Neural cell (in vitro differentiated cells): ENCODE data around the gene JAZF1. TPM values are rescaled to one million over a fixed set of nuclear protein-coding genes. Genes with fewer than 3 reads are reported as not detected.

Source experiments
- H2AFZ ChIP-seq: fragments of 200-600, 300-800 bp; sonication (generic), shearing (Covaris generic); 2 replicates; pipeline ENCODE4 v1.6.0; 2014; ENCODE audit warnings: low read depth, mild to moderate bottlenecking, antibody characterized with exemption, low read length, moderate library complexity
- H3F3A ChIP-seq: fragments of 200-600 bp; shearing (Covaris generic); 2 replicates; pipeline ENCODE4 v1.6.1; 2016; ENCODE audit warnings: mild to moderate bottlenecking, moderate library complexity, mixed read lengths, antibody characterized with exemption, low read length; ENCODE audit not compliant: insufficient read depth, poor library complexity, severe bottlenecking
- H3K27ac ChIP-seq: fragments of 200-600, 300-800 bp; sonication (generic), shearing (Covaris generic); 2 replicates; pipeline ENCODE4 v1.5.1; 2014; ENCODE audit warnings: mild to moderate bottlenecking, low read length, moderate library complexity
- H3K27me3 ChIP-seq: fragments of 300-800, 200-600 bp; sonication (generic), shearing (Covaris generic); 2 replicates; pipeline ENCODE4 v1.6.0; 2014; ENCODE audit warnings: mild to moderate bottlenecking, low read depth, low read length, moderate library complexity; ENCODE audit not compliant: insufficient read depth
- H3K36me3 ChIP-seq: fragments of 300-800, 200-600 bp; sonication (generic), shearing (Covaris generic); 2 replicates; pipeline ENCODE4 v1.5.1; 2014; ENCODE audit warnings: mild to moderate bottlenecking, antibody characterized with exemption, low read length, moderate library complexity; ENCODE audit not compliant: insufficient read depth
- H3K4me2 ChIP-seq: fragments of 300-800, 200-600 bp; sonication (generic), shearing (Covaris generic); 2 replicates; pipeline ENCODE4 v1.6.0; 2014; ENCODE audit warnings: mild to moderate bottlenecking, low read length
- H3K4me3 ChIP-seq: fragments of 300-800, 200-600 bp; sonication (generic), shearing (Covaris generic); 2 replicates; pipeline ENCODE4 v1.5.1; 2014; ENCODE audit warnings: mild to moderate bottlenecking, low read length, moderate library complexity
- H3K79me2 ChIP-seq: fragments of 200-600 bp; shearing (Covaris generic); replicated peaks from 2 replicates; pipeline ENCODE4 v1.6.0; 2014; ENCODE audit warnings: mild to moderate bottlenecking, low read length, moderate library complexity; ENCODE audit not compliant: insufficient read depth
- H3K9ac ChIP-seq: fragments of 300-800, 200-600 bp; sonication (generic), shearing (Covaris generic); 2 replicates; pipeline ENCODE4 v1.6.1; 2016; ENCODE audit warnings: mild to moderate bottlenecking, low read length, mixed read lengths
- H3K9me2 ChIP-seq: fragments of 200-600 bp; shearing (Covaris generic); 2 replicates; pipeline ENCODE4 v1.6.1; 2016; ENCODE audit warnings: mild to moderate bottlenecking, low read length, mixed read lengths; ENCODE audit not compliant: insufficient read depth
- H3K9me3 ChIP-seq: fragments of 200-600, 300-800 bp; sonication (generic), shearing (Covaris generic); 2 replicates; pipeline ENCODE4 v1.6.1; 2016; ENCODE audit warnings: mild to moderate bottlenecking, mixed run types, low read length, moderate library complexity, mixed read lengths
- H4K20me1 ChIP-seq: fragments of 200-600 bp; shearing (Covaris generic); 2 replicates; pipeline ENCODE4 v1.6.1; 2016; ENCODE audit warnings: mild to moderate bottlenecking, mixed run types; ENCODE audit not compliant: insufficient read depth
- CTCF ChIP-seq: fragments of 450-650 bp; IDR thresholded peaks from 2 replicates; pipeline ENCODE4 v1.5.1; 2014; ENCODE audit warnings: antibody characterized with exemption, mild to moderate bottlenecking, moderate library complexity; ENCODE audit not compliant: poor library complexity, severe bottlenecking
- EP300 ChIP-seq: fragments of 450-650 bp; conservative IDR thresholded peaks from 2 replicates; pipeline ENCODE4 v1.6.1; 2014; ENCODE audit warnings: antibody characterized with exemption, mild to moderate bottlenecking, moderate library complexity; ENCODE audit not compliant: poor library complexity, severe bottlenecking
- EZH2 ChIP-seq: fragments of 200-600, 300-800 bp; shearing (Covaris generic), sonication (generic); IDR thresholded peaks from 2 replicates; pipeline ENCODE4 v1.6.1; 2014; ENCODE audit warnings: antibody characterized with exemption, low read length, borderline replicate concordance, mild to moderate bottlenecking; ENCODE audit not compliant: insufficient read depth, poor library complexity, severe bottlenecking
- MXI1 ChIP-seq: fragments of 450-650 bp; conservative IDR thresholded peaks from 2 replicates; pipeline ENCODE4 v1.6.1; 2014; ENCODE audit warnings: antibody characterized with exemption, mild to moderate bottlenecking; ENCODE audit not compliant: poor library complexity, severe bottlenecking
- POLR2AphosphoS5 ChIP-seq: IDR thresholded peaks from 2 replicates; pipeline ENCODE4 v1.6.1; 2012
- RAD21 ChIP-seq: fragments of 450-650 bp; conservative IDR thresholded peaks from 2 replicates; pipeline ENCODE4 v1.6.1; 2014; ENCODE audit warnings: antibody characterized with exemption, mild to moderate bottlenecking, moderate library complexity
- REST ChIP-seq: IDR thresholded peaks from 2 replicates; pipeline ENCODE4 v1.6.1; 2012; ENCODE audit warnings: borderline replicate concordance
- SMC3 ChIP-seq: fragments of 450-650 bp; conservative IDR thresholded peaks from 2 replicates; pipeline ENCODE4 v1.6.1; 2014; ENCODE audit warnings: antibody characterized with exemption, mild to moderate bottlenecking, moderate library complexity; ENCODE audit not compliant: poor library complexity
- TAF1 ChIP-seq: IDR thresholded peaks from 2 replicates; pipeline ENCODE4 v1.6.1; 2012; ENCODE audit warnings: low read depth
- polyA plus RNA-seq: library from polyadenylated mRNA; depleted of rRNA; stranded (reverse); fragments of >200 nt; gene quantifications from 2 replicates; pipeline ENCODE4 v1.2.3, GENCODE V29; 2014

JAZF1 gene
- polyA plus RNA-seq, 1 donor from 2014 or later = 29.5 TPM

GRCh38 chr7:28168393-28169158 lies 12.0 kb downstream of the JAZF1 start:
- Histone ChIP-seq H3K4me2 (no peak overlapping the region), H3F3A (no peaks in the 10 kb centered on the region), H2AFZ (no peak overlapping the region), H3K27me3 (no peaks in the 10 kb centered on the region), H3K4me3 (no peak overlapping the region), H3K27ac (no peak overlapping the region), H4K20me1 (no peaks in the 10 kb centered on the region), H3K9me2 (no peaks in the 10 kb centered on the region), H3K79me2 (no peaks in the 10 kb centered on the region), H3K9ac (no peak overlapping the region), H3K36me3 (no peaks in the 10 kb centered on the region), H3K9me3 (no peaks in the 10 kb centered on the region)
- TF ChIP-seq MXI1 (no peak), TAF1 (no peak), SMC3 (no peak), RAD21 (no peak), POLR2AphosphoS5 (no peak), CTCF (no peak), EZH2 (no peak), EP300 (no peak), REST (no peak)

GRCh38 chr7:28166982-28167715 lies 13.4 kb downstream of the JAZF1 start:
- no peak overlapping the region for H3K4me3 ChIP-seq
- H3K36me3 ChIP-seq = peaks cover 3% of the 10 kb centered on the region
- no peak overlapping the region for H2AFZ ChIP-seq
- H3K27me3 ChIP-seq = no peaks in the 10 kb centered on the region
- no peaks in the 10 kb centered on the region for H3K9me2 ChIP-seq
- H3K9ac ChIP-seq = no peak overlapping the region
- H3K79me2 ChIP-seq = no peaks in the 10 kb centered on the region
- TF ChIP-seq CTCF = no peak
- TF ChIP-seq MXI1 = no peak
- TF ChIP-seq POLR2AphosphoS5 = no peak
- TF ChIP-seq SMC3 = no peak
- TF ChIP-seq EP300 = no peak
- TF ChIP-seq TAF1 = no peak
- TF ChIP-seq EZH2 = no peak
- no peaks in the 10 kb centered on the region for H3K9me3 ChIP-seq
- no peaks in the 10 kb centered on the region for H3F3A ChIP-seq
- H4K20me1 ChIP-seq = no peaks in the 10 kb centered on the region
- no peak overlapping the region for H3K4me2 ChIP-seq
- no peak overlapping the region for H3K27ac ChIP-seq
